H1 (cell line): ENCODE data around the gene ENPP3. TPM values are rescaled to one million over a fixed set of nuclear protein-coding genes. Genes with fewer than 3 reads are reported as not detected.

Experiments
- CTCF ChIA-PET: fragments of 300-600 bp; sonication (Branson Sonifier 250); formaldehyde crosslinking; loops from one replicate; lab custom pipeline; 2021; ENCODE audit not compliant: partially characterized antibody; lab: Charles Lee
- POLR2A ChIA-PET: fragments of 300-600 bp; sonication (Branson Sonifier 250); formaldehyde crosslinking; loops from one replicate; lab custom pipeline; 2021; ENCODE audit warnings: inconsistent platforms; ENCODE audit not compliant: partially characterized antibody; lab: Charles Lee
- DNase-seq, 2 experiments: peaks; one replicate each; pipeline versions ENCODE4 v3.0.0 to v3.0.0-alpha.2; 2010 to 2022; ENCODE audit warnings: low spot score in 2 of 2, low read depth in 1 of 2, mixed read lengths in 1 of 2
- FAIRE-seq: peaks from 2 replicates; lab custom pipeline; 2011; peaks lifted over from hg19 to GRCh38; lab: Jason Lieb, UNC
- H2AFZ ChIP-seq: 2 replicates; pipeline ENCODE4 v1.8.1; 2012; ENCODE audit warnings: low read length, inconsistent platforms
- H2AK5ac ChIP-seq: 2 replicates; pipeline ENCODE4 v1.6.1; 2013; ENCODE audit warnings: low read depth, low read length
- H2BK120ac ChIP-seq: replicated peaks from 2 replicates; pipeline ENCODE3; 2013; ENCODE audit warnings: low read depth, low read length, inconsistent platforms
- H2BK12ac ChIP-seq: 2 replicates; pipeline ENCODE4 v1.6.1; 2013; ENCODE audit warnings: low read depth, low read length
- H2BK15ac ChIP-seq: 2 replicates; pipeline ENCODE4 v1.6.1; 2013; ENCODE audit warnings: low read length
- H2BK20ac ChIP-seq: 2 replicates; pipeline ENCODE4 v1.6.1; 2013; ENCODE audit warnings: low read length
- H2BK5ac ChIP-seq: 2 replicates; pipeline ENCODE4 v1.6.1; 2013; ENCODE audit warnings: low read depth, low read length
- H3K14ac ChIP-seq: 2 replicates; pipeline ENCODE4 v1.6.1; 2013; ENCODE audit warnings: inconsistent platforms; ENCODE audit not compliant: insufficient read length
- H3K18ac ChIP-seq: 2 replicates; pipeline ENCODE4 v1.6.1; 2013; ENCODE audit warnings: low read length; ENCODE audit errors: extremely low read depth
- H3K23ac ChIP-seq: 2 replicates; pipeline ENCODE4 v1.6.1; 2013; ENCODE audit warnings: inconsistent platforms; ENCODE audit not compliant: insufficient read length
- H3K23me2 ChIP-seq: 2 replicates; pipeline ENCODE4 v1.6.1; 2013; ENCODE audit warnings: low read depth, low read length
- H3K27ac ChIP-seq: 2 replicates; pipeline ENCODE4 v1.6.1; 2011; ENCODE audit warnings: low read depth, low read length, inconsistent platforms
- H3K27me3 ChIP-seq, 4 experiments: replicated peaks in 1 of 4; 1 replicate in 1 of 4; 2 replicates in 3 of 4; pipeline versions ENCODE4 v1.6.1 to v1.8.1; 2011 to 2013; ENCODE audit warnings: low read length in 3 of 4, mild to moderate bottlenecking in 3 of 4, inconsistent platforms in 2 of 4, mixed read lengths in 2 of 4, moderate library complexity in 1 of 4; ENCODE audit not compliant: control insufficient read depth in 3 of 4, insufficient read depth in 3 of 4; ENCODE audit errors: extremely low read depth in 1 of 4
- H3K36me3 ChIP-seq, 4 experiments: 2 replicates each; pipeline versions ENCODE4 v1.6.1 to v1.8.1; 2011 to 2013; ENCODE audit warnings: mild to moderate bottlenecking in 4 of 4, low read length in 3 of 4, moderate library complexity in 2 of 4, control low read depth in 1 of 4, inconsistent platforms in 1 of 4; ENCODE audit not compliant: insufficient read depth in 4 of 4, control insufficient read depth in 2 of 4
- H3K4ac ChIP-seq: replicated peaks from 2 replicates; pipeline ENCODE3; 2013; ENCODE audit warnings: low read length, low read depth, mixed read lengths, inconsistent platforms; ENCODE audit not compliant: insufficient read length
- H3K4me1 ChIP-seq, 4 experiments: replicated peaks in 1 of 4; 1 replicate in 1 of 4; 2 replicates in 3 of 4; pipeline versions ENCODE4 v1.6.1 to v1.8.1; 2011 to 2013; ENCODE audit warnings: low read length in 3 of 4, inconsistent platforms in 2 of 4, mixed read lengths in 1 of 4; ENCODE audit not compliant: insufficient read depth in 4 of 4, control insufficient read depth in 3 of 4
- H3K4me2 ChIP-seq, 2 experiments: 2 replicates each; pipeline versions ENCODE4 v1.6.1 to v1.8.1; 2011 to 2013; ENCODE audit warnings: low read depth in 2 of 2, low read length in 2 of 2, control low read depth in 1 of 2, inconsistent platforms in 1 of 2, mild to moderate bottlenecking in 1 of 2; ENCODE audit not compliant: insufficient read depth in 1 of 2
- H3K4me3 ChIP-seq, 4 experiments: fragments of 200-600, 300-600 bp in 1 of 4; sonication (generic), shearing (Covaris generic), sonication (Bioruptor Twin) in 1 of 4; 2 replicates each; pipeline versions ENCODE4 v1.5.1 to v1.8.1; 2011 to 2016; ENCODE audit warnings: low read length in 4 of 4, low read depth in 3 of 4, control low read depth in 2 of 4, inconsistent platforms in 2 of 4, mild to moderate bottlenecking in 2 of 4, mixed read lengths in 1 of 4, moderate library complexity in 1 of 4; ENCODE audit not compliant: insufficient read depth in 2 of 4; ENCODE audit errors: extremely low read depth in 1 of 4
- H3K56ac ChIP-seq: replicated peaks from 2 replicates; pipeline ENCODE3; 2013; ENCODE audit warnings: low read depth, mild to moderate bottlenecking, mixed read lengths, low read length, inconsistent platforms; ENCODE audit not compliant: insufficient read length
- H3K79me1 ChIP-seq: 2 replicates; pipeline ENCODE4 v1.6.1; 2013; ENCODE audit warnings: low read depth, low read length, control low read depth
- H3K79me2 ChIP-seq, 2 experiments: 2 replicates each; pipeline versions ENCODE4 v1.6.1 to v1.8.1; 2012 to 2013; ENCODE audit warnings: low read length in 2 of 2, mild to moderate bottlenecking in 2 of 2, inconsistent platforms in 1 of 2; ENCODE audit not compliant: insufficient read depth in 2 of 2, control insufficient read depth in 1 of 2
- H3K9ac ChIP-seq, 4 experiments: replicated peaks in 1 of 4; 1 replicate in 1 of 4; 2 replicates in 3 of 4; pipeline versions ENCODE4 v1.6.1 to v1.8.1; 2011 to 2013; ENCODE audit warnings: low read depth in 3 of 4, low read length in 3 of 4, control low read depth in 2 of 4, mild to moderate bottlenecking in 2 of 4, moderate library complexity in 2 of 4, inconsistent platforms in 1 of 4; ENCODE audit errors: extremely low read depth in 1 of 4
- H3K9me3 ChIP-seq, 2 experiments: 2 replicates each; pipeline versions ENCODE4 v1.6.1 to v1.8.1; 2012 to 2013; ENCODE audit warnings: mild to moderate bottlenecking in 2 of 2, moderate library complexity in 2 of 2, control low read depth in 1 of 2, inconsistent platforms in 1 of 2, low read depth in 1 of 2, low read length in 1 of 2, mixed read lengths in 1 of 2; ENCODE audit not compliant: insufficient read depth in 2 of 2
- H4K20me1 ChIP-seq, 2 experiments: replicated peaks in 1 of 2; 2 replicates each; pipeline versions ENCODE3 to v1.8.1; 2011 to 2013; ENCODE audit warnings: inconsistent platforms in 2 of 2, low read length in 2 of 2, mild to moderate bottlenecking in 1 of 2; ENCODE audit not compliant: insufficient read depth in 2 of 2, control insufficient read depth in 1 of 2
- H4K5ac ChIP-seq: 2 replicates; pipeline ENCODE4 v1.6.1; 2013; ENCODE audit warnings: low read length, low read depth, mixed read lengths, inconsistent platforms; ENCODE audit not compliant: insufficient read length
- H4K8ac ChIP-seq: 2 replicates; pipeline ENCODE4 v1.8.0; 2013; ENCODE audit warnings: mild to moderate bottlenecking, moderate library complexity, low read length, inconsistent platforms; ENCODE audit not compliant: insufficient read depth; ENCODE audit errors: extremely low read depth
- H4K91ac ChIP-seq: replicated peaks from 2 replicates; pipeline ENCODE3; 2013; ENCODE audit warnings: low read length, mixed read lengths, inconsistent platforms; ENCODE audit not compliant: insufficient read length
- CHD2 ChIP-seq: IDR thresholded peaks from 2 replicates; pipeline ENCODE4 v1.6.1; 2012; ENCODE audit warnings: low read length, improper control_type of control experiment
- KDM4A ChIP-seq: IDR thresholded peaks from one replicate; pipeline ENCODE4 v1.7.1; 2012; ENCODE audit warnings: low read depth, mild to moderate bottlenecking, moderate library complexity, low read length, inconsistent platforms; ENCODE audit not compliant: severe bottlenecking
- NANOG ChIP-seq: IDR thresholded peaks from 2 replicates; pipeline ENCODE4 v1.6.1; 2011; ENCODE audit warnings: low read length, low read depth, mild to moderate bottlenecking, inconsistent platforms; ENCODE audit not compliant: insufficient read depth, poor library complexity, severe bottlenecking
- POLR2AphosphoS5 ChIP-seq: IDR thresholded peaks from 2 replicates; pipeline ENCODE4 v1.6.1; 2011; ENCODE audit warnings: low read depth, low read length
- SRF ChIP-seq: IDR thresholded peaks from 2 replicates; pipeline ENCODE4 v1.6.1; 2011; ENCODE audit warnings: mild to moderate bottlenecking, low read depth, low read length, moderate library complexity
- TAF1 ChIP-seq: IDR thresholded peaks from 2 replicates; pipeline ENCODE4 v1.6.1; 2011; ENCODE audit warnings: mild to moderate bottlenecking, low read depth, low read length
- TCF12 ChIP-seq: IDR thresholded peaks from 2 replicates; pipeline ENCODE4 v1.6.1; 2011; ENCODE audit warnings: low read depth, mild to moderate bottlenecking, low read length
- WGBS, 2 experiments: shearing (Covaris generic) in 1 of 2; methylation state at CpG; one replicate each; pipeline versions ENCODE4 v1.1.6 to v1.1.7; 2013 to 2015; ENCODE audit warnings: low lambda C conversion rate in 2 of 2, mixed read lengths in 2 of 2, inconsistent platforms in 1 of 2, low coverage in 1 of 2, missing lambda C conversion rate in 1 of 2; ENCODE audit not compliant: insufficient replicate concordance in 2 of 2, insufficient coverage in 1 of 2, insufficient read length in 1 of 2; ENCODE audit errors: extremely low coverage in 1 of 2, missing lambda C conversion rate in 1 of 2; 5-methylcytosine and 5-hydroxymethylcytosine counted together
- polyA plus RNA-seq, 7 experiments: library from polyadenylated mRNA; depleted of rRNA in 3 of 7; stranded (reverse) in 5 of 7; unstranded in 2 of 7; fragments of >200 nt in 5 of 7; fragments of 200-250 nt in 2 of 7; gene quantifications; 1 replicate in 5 of 7; 2 replicates in 1 of 7; 4 replicates in 1 of 7; pipeline versions ENCODE4 v1.2.1 to v1.2.3, GENCODE V29; 2011 to 2013; ENCODE audit warnings: missing spikeins in 2 of 7, mixed read lengths in 2 of 7
- total RNA-seq: library from RNA; stranded (reverse); fragmentation: NEBNext Ultra II Directional; extraction: Animal tissue kit (Norgen Biotek cat#: 25700); gene quantifications from 2 replicates; pipeline ENCODE4 v1.2.1, GENCODE V29; 2021

The ENPP3 gene
- total and polyA plus RNA-seq, 2 of the 8 experiments (the other 6 are each of a cell fraction or from before 2014, with no cell fraction given) = 0.11 TPM; not detected in 1

DNA sequence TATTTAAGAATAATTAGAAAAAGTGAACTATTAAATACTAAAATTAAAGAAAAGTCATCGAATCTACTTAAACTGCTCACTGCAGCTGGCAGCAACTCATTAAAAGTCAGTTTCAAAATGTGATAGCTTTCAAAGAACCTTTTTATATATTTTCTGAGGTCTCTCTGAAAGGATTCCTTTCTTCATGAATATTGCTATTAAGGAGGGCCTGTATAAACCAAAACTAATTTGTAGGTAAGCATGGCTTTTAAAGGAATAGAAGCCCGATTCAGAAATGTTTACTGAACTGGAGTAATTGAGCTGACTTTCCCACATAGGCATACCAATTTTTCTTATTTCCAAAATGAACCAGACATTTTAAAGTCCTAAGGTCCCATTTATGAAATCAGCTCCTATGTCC is 129.5 kb downstream of the ENPP3 start:
- H2BK5ac ChIP-seq = no peak overlapping the region
- no peak overlapping the region for H2BK12ac ChIP-seq
- ChIA-PET CTCF (interaction anchor here (1.2 to 1.6 kb wide), 3 partner anchors 16 to 139 kb away, joined by 4 to 5 read pairs (median 4); partner anchors contain the start of gene MED23), POLR2A (no interaction called here)
- no peaks in the 10 kb centered on the region for H4K20me1 ChIP-seq
- no peak overlapping the region for H2BK20ac ChIP-seq
- 89% methylated on average over 2 of the region's 2 CpGs; no CpG with 5 or more reads in 1 of the 2 experiments for WGBS, 2 experiments
- H3K79me2 ChIP-seq = no peaks in the 10 kb centered on the region
- no peak overlapping the region for H3K18ac ChIP-seq
- no peak overlapping the region for H3K23ac ChIP-seq
- H3K4me1 ChIP-seq = no peaks in the 10 kb centered on the region
- no peak overlapping the region for H2AK5ac ChIP-seq
- no peaks in the 10 kb centered on the region for H3K79me1 ChIP-seq
- H2BK120ac ChIP-seq = no peak overlapping the region
- no peak overlapping the region for H2BK15ac ChIP-seq
- H4K91ac ChIP-seq = no peak overlapping the region
- no peak for DNase-seq
- no peak overlapping the region for H4K5ac ChIP-seq
- H3K9me3 ChIP-seq = no peaks in the 10 kb centered on the region
- FAIRE-seq = no peak
- H3K9ac ChIP-seq = no peak overlapping the region
- no peak overlapping the region for H4K8ac ChIP-seq
- no peak overlapping the region for H3K56ac ChIP-seq
- no peak overlapping the region for H3K4me3 ChIP-seq
- no peak overlapping the region for H3K27ac ChIP-seq
- H3K23me2 ChIP-seq = no peaks in the 10 kb centered on the region
- no peak overlapping the region for H2AFZ ChIP-seq
- no peaks in the 10 kb centered on the region for H3K36me3 ChIP-seq
- TF ChIP-seq SRF (no peak), NANOG (no peak), TCF12 (no peak), POLR2AphosphoS5 (no peak), TAF1 (no peak), KDM4A (no peak), CHD2 (no peak)
- H3K27me3 ChIP-seq = no peaks in the 10 kb centered on the region; a peak in 1 of 7 replicates
- no peak overlapping the region for H3K4me2 ChIP-seq
- H3K4ac ChIP-seq = no peak overlapping the region
- H3K14ac ChIP-seq = no peak overlapping the region
